ENCODE measurements around the gene PCK1. TPM values are rescaled to one million over a fixed set of nuclear protein-coding genes. Genes with fewer than 3 reads are reported as not detected.

The PCK1 gene
- total RNA-seq, 1 donor from 2014 or later: not detected

DNA sequence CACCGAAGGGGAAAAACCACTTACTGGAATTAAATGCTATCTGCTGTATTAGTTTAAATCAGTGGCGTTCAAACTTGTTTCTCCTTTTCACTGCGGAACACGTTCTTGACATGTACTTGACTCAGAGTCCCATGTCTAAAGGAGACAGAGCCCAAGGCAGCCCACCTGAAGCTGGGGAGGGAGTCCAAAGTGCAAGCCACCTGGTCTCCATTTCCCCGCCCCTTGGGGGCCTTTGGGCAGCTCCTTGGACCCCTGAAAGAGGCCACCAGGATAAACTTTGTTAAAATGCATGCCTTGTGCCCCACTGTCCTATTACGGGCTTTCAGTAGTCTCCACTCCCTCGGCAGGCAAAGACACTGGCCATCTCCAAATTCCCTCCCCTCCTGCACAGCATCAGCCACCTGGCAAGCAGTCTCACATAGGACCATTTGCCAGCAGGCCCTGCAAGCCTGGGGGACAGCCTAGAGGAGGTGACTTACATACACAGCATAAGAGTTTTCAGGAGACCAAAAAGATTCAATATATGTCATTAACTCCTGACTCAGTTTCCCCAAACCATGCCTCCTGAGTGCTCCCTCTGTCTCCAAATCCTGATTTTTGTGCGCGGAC lies 6.7 kb downstream of the PCK1 start:
- H3K4me3 Mint-ChIP-seq (ENCODE audit: unreplicated experiment): no peak overlapping the region
- TF ChIP-seq, protein P1, sequence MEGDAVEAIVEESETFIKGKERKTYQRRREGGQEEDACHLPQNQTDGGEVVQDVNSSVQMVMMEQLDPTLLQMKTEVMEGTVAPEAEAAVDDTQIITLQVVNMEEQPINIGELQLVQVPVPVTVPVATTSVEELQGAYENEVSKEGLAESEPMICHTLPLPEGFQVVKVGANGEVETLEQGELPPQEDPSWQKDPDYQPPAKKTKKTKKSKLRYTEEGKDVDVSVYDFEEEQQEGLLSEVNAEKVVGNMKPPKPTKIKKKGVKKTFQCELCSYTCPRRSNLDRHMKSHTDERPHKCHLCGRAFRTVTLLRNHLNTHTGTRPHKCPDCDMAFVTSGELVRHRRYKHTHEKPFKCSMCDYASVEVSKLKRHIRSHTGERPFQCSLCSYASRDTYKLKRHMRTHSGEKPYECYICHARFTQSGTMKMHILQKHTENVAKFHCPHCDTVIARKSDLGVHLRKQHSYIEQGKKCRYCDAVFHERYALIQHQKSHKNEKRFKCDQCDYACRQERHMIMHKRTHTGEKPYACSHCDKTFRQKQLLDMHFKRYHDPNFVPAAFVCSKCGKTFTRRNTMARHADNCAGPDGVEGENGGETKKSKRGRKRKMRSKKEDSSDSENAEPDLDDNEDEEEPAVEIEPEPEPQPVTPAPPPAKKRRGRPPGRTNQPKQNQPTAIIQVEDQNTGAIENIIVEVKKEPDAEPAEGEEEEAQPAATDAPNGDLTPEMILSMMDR (IDR thresholded peaks at IDR 0.05; ENCODE audit: unreplicated experiment): no peak
- H3K27me3 Mint-ChIP-seq (ENCODE audit: unreplicated experiment): no peaks in the 10 kb centered on the region
- no peak overlapping the region for H3K27ac Mint-ChIP-seq (ENCODE audit: unreplicated experiment)
- H3K9me3 Mint-ChIP-seq (ENCODE audit: unreplicated experiment): no peaks in the 10 kb centered on the region
- H3K4me1 Mint-ChIP-seq (ENCODE audit: unreplicated experiment): no peaks in the 10 kb centered on the region
- DNase-seq (ENCODE audit: low spot score): no peak
- no peaks in the 10 kb centered on the region for H3K36me3 Mint-ChIP-seq (ENCODE audit: low read depth, unreplicated experiment)

DNA sequence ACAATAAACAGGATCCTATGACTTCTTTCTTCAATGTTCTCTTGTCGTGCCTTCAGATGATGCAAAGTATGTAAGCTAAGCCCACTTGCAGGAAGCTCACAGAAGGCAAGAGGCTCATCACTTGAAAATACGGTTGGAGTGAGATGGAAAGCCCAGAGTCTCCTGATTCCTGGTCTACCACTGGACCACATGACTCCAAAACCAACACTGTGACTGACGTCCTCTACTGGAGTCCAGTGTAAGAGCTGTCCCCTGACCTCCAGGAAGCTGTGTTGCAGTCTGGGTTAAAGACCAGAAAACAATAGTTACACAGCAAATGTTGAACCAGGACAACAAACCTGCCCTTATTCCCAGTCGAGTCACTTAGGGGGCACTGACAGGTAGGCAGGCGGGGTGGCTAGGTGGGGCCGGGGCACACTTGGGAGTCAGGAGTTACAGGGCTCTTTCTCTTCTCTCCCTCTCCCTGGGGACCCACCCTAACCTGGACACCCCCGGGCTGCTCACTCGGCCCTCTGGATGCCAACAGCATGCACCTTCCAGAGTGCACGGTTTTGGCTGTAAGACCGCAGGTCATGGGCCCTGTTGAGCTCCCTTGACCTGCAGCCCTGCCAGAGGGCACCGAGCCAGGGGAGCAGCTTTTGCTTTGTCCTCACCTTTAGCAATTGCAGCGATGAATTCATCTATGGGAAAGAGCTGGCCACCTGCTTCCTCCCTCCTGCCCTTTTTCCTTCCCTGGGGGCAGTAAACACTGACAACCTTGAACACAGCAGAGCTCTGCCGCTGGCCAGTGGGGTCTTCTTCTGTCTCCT lies 7.4 kb downstream of the PCK1 start:
- Mint-ChIP-seq H3K4me1 (ENCODE audit: unreplicated experiment) (no peaks in the 10 kb centered on the region), H3K27ac (ENCODE audit: unreplicated experiment) (no peak overlapping the region), H3K9me3 (ENCODE audit: unreplicated experiment) (no peaks in the 10 kb centered on the region), H3K36me3 (ENCODE audit: low read depth, unreplicated experiment) (no peaks in the 10 kb centered on the region), H3K4me3 (ENCODE audit: unreplicated experiment) (no peak overlapping the region), H3K27me3 (ENCODE audit: unreplicated experiment) (no peaks in the 10 kb centered on the region)
- DNase-seq (ENCODE audit: low spot score): no peak
- TF ChIP-seq, protein P1 (IDR thresholded peaks at IDR 0.05; ENCODE audit: unreplicated experiment): no peak

DNA sequence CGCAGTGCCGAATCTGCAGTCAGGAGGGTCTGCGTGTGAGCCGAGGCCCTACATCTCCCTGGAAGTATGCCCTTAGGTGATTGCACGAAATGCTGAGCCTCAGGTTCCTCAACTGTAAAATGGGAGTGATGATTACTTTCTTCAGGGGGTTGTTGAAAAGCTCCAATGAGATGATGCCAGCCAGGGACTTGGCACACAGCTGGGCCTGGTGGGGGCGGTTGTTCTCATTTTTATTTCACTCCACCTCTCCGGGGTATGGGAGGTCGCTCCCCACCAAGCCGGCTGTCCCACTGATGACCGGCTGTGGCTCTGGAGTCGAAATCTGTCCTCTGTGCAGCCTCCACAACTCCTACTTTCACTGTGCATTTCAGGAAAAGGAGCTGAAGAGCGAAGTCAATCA lies 8.1 kb downstream of the PCK1 start:
- no peak overlapping the region for H3K27ac Mint-ChIP-seq (ENCODE audit: unreplicated experiment)
- DNase-seq (ENCODE audit: low spot score): no peak
- H3K4me3 Mint-ChIP-seq (ENCODE audit: unreplicated experiment): no peak overlapping the region

DNA sequence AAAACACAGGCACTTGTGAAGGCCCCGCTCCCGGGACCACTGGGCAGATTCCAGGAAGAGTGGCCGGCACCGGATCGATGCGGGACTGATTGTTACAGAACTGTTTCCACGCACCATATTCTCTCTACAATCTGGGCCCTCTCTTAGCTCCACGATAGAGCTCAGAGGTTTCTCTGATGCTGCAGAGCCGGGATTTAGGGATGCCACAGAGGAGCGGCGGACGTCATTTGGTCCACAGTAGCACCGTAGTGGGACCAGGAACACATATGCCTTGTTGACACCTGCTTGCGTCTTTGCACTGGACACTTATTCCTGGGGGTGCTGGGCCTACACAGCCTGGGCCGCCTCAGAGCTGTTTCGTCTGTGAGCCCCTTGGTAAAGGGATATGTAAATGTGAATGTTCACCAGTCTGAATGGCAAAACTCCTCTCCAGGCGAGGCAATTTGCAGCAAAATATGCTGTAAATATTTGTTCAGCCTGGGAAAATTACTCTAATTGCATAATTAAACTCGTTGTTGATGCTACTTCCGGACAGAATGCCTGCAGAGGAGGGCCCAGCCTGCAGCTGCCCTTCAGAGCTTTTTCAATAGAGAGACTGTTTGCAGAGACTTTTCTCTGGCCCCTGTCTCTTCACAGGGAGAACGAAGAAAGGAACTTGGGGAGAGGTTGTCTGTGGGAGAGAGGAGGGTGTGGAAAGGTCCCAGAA lies 9.4 kb downstream of the PCK1 start:
- Mint-ChIP-seq H3K27me3 (ENCODE audit: unreplicated experiment) (no peaks in the 10 kb centered on the region), H3K36me3 (ENCODE audit: low read depth, unreplicated experiment) (no peaks in the 10 kb centered on the region), H3K27ac (ENCODE audit: unreplicated experiment) (no peak overlapping the region)

More for the DNA sequence above, 8.1 kb downstream of the PCK1 start:
- TF ChIP-seq, protein P1 (IDR thresholded peaks at IDR 0.05; ENCODE audit: unreplicated experiment): no peak
- no peaks in the 10 kb centered on the region for H3K9me3 Mint-ChIP-seq (ENCODE audit: unreplicated experiment)
- H3K4me1 Mint-ChIP-seq (ENCODE audit: unreplicated experiment): no peaks in the 10 kb centered on the region
- no peaks in the 10 kb centered on the region for H3K36me3 Mint-ChIP-seq (ENCODE audit: low read depth, unreplicated experiment)
- H3K27me3 Mint-ChIP-seq (ENCODE audit: unreplicated experiment): no peaks in the 10 kb centered on the region

More for the DNA sequence above, 9.4 kb downstream of the PCK1 start:
- Mint-ChIP-seq H3K4me1 (ENCODE audit: unreplicated experiment) (peaks cover 3% of the 10 kb centered on the region), H3K9me3 (ENCODE audit: unreplicated experiment) (no peaks in the 10 kb centered on the region), H3K4me3 (ENCODE audit: unreplicated experiment) (no peak overlapping the region)
- TF ChIP-seq, protein P1 (IDR thresholded peaks at IDR 0.05; ENCODE audit: unreplicated experiment): no peak
- no peak for DNase-seq (ENCODE audit: low spot score)

Measured in endothelial cell (in vitro differentiated cells).